IPS-NIHi7 (cell line): ENCODE data around the gene CABLES1.
"Not testable (repeated sequence)": the region's sequence is repeated elsewhere in the genome, so short reads cannot be mapped to it uniquely, and the experiment has no call there.

Experiments
- DNase-seq: peaks from one replicate; pipeline ENCODE4 v3.0.0; 2012; ENCODE audit warnings: mixed read lengths; ENCODE audit errors: extremely low spot score

The CABLES1 gene, protein sequence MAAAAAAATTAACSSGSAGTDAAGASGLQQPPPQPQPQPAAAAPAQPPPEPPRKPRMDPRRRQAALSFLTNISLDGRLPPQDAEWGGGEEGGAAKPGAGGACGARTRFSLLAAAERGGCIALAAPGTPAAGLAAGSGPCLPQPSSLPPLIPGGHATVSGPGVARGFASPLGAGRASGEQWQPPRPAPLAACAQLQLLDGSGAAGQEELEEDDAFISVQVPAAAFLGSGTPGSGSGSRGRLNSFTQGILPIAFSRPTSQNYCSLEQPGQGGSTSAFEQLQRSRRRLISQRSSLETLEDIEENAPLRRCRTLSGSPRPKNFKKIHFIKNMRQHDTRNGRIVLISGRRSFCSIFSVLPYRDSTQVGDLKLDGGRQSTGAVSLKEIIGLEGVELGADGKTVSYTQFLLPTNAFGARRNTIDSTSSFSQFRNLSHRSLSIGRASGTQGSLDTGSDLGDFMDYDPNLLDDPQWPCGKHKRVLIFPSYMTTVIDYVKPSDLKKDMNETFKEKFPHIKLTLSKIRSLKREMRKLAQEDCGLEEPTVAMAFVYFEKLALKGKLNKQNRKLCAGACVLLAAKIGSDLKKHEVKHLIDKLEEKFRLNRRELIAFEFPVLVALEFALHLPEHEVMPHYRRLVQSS

GRCh38 chr18:23134780-23135549 is at the start of gene CABLES1:
Gene CABLES1, plus strand, starts transcription at chr18:23135485. Its CDS starts 278 bp downstream, at chr18:23135763.
- DNase-seq, result peak; percentile 48

- no peak for DNase-seq
Observed at GRCh38 chr18:23087352-23087751, 47.9 kb upstream of the CABLES1 start.

GRCh38 chr18:23088310-23088709 is 47.0 kb upstream of the CABLES1 start:
- DNase-seq, result no peak

GRCh38 chr18:23091017-23091993 is 44.0 kb upstream of the CABLES1 start:
- DNase-seq, result not testable (repeated sequence)

DNA sequence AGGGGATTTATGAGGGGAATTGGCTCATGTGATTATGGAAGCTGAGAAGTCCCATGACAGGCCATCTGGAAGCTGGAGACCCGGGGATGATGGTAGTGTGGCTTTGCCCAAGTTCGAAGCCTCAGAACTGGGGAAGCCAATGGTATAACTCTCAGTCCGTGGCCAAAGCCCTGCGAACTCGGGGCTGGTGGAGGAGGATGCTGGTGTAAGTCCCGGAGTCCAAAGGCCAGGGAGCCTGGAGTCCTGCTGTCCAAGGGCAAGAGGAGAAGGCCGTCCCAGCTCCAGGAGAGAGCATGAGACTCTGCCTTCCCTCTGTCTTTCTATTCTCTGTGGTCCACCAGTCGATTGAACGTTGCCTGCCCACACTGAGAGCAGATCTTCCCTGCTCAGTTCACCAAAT is 43.2 kb upstream of the CABLES1 start:
- DNase-seq, result no peak

DNA sequence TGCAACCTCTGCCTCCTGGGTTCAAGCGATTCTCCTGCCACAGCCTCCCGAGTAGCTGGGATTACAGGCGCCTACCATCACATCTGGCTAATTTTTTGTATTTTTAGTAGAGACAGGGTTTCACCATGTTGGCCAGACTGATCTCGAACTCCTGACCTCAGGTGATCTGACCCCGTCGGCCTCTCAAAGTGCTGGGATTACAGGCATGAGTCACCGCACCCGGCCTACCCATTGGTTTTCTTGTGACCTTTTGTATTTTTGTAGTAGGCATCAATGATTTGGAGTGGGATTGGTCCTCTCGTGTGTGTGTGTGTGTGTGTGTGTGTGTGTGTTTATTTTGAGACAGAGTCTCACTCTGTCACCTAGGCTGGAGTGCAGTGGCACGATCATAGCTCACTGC is 42.2 kb upstream of the CABLES1 start:
- DNase-seq, result not testable (repeated sequence)

- no peak for DNase-seq
Observed at GRCh38 chr18:23093772-23094171, 41.5 kb upstream of the CABLES1 start.

DNA sequence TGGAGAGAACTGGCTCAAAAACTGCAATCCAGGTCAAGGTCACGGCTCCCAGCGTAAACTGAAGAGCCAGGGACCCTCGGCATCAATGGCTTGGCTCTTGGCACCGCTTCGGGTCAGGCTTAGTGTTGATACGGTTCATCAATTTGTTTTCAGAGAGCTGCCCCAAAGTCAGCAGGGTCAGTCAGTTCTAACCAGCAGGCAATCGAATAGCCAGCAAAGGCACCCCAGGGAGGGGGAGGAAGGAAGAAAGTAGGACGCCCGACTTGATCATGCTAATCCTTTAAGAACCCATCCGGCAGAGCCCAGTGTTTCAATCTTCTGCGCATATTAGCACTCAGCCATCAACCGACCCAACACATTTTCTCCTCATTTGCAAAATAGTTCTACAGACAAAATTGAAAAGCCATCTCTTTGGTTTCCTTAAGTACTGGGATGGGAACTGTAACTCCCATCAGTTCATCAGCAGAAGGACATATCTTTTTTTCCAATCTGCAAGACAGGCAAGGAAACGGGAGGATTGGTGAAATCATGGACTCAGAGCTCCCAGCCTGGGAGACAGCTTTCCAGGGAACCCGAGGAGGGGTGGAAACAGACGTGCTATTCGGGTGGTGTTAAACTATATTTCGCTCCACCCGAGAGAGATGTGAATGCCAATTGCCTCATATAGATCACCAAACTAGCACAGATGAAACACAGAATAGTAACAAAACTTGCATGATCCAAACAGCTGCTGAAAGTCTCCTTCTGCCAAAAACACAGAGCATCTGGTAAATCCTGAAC is 40.7 kb upstream of the CABLES1 start:
- peak; percentile 50 for DNase-seq

DNA sequence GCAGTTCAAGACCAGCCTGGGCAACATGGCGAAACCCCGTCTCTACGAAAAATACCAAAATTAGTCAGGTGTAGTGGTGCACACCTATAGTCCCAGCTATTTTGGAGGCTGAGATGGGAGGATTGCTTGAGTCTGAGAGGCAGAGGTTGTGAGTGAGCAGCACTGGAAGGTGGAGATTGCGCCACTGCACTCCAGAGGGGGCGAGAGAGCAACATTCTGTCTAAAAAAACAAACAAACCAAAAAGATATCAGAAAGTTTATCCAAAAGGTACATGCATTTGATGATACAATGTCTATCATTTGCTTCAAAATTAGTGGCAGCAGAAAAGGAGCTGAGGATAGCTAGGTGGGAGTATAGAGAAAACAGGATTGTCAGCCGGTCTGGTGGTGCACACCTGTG is 39.8 kb upstream of the CABLES1 start:
- DNase-seq, result no peak

GRCh38 chr18:23097016-23097415 is 38.3 kb upstream of the CABLES1 start:
- DNase-seq, result not testable (repeated sequence)

DNA sequence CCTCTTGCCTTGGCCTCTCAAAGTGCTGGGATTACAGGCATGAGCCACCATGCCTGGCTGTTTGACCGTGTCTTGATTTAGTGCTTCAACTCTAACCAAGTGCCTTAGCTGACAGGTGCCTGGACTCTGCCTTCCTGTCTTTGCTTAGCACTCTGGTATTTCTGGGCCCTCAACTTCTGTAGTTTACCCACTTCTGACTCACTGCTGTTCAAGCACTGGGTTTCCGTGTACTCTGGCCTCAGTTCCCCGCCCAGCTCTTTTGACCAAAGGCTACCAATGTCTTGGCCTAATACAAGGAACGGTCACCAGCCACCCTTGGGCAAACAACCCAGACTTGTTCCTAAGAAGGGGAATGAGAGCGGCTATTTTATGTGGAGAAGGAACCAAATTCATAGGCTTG is 35.7 kb upstream of the CABLES1 start:
- no peak for DNase-seq

- DNase-seq, result no peak
Observed at GRCh38 chr18:23101861-23102432, 33.3 kb upstream of the CABLES1 start.

DNA sequence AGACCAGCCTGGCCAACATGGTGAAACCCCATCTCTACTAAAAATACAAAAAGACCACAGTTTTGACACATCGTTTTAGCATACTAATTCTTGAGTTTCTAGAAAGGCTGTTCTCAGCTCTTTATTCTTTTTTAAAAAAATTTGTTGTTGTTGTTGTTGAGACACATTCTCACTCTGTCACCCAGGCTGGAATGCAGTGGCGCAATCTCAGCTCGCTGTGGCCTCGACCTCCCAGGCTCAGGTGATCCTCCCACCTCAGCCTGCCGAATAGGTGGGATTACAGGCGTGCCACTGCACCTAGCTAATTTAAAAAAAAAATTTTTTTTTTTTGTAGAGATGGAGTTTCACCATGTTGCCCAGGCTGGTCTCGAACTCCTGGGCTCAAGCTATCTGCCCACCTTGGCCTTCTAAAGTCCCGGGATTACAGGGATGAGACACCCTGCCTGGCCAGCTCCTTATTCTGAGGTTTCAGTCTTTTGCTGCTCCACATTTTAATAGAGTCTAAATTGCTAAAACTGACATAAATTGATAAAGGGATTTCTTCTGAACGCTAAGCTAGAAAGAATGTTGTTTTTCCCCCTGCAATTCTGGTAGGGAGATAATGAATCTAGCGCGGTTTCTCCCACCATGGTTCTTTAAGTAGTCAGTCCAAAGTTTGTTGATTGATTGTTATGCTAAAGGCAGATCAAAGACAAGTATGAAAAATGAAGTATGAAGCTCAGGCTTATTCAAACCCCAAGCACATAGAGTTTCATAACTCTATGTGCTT is 32.6 kb upstream of the CABLES1 start:
- DNase-seq, result no peak

- DNase-seq, result no peak
Observed at GRCh38 chr18:23103449-23103848, 31.8 kb upstream of the CABLES1 start.

GRCh38 chr18:23105030-23105429 is 30.3 kb upstream of the CABLES1 start:
- no peak for DNase-seq

DNA sequence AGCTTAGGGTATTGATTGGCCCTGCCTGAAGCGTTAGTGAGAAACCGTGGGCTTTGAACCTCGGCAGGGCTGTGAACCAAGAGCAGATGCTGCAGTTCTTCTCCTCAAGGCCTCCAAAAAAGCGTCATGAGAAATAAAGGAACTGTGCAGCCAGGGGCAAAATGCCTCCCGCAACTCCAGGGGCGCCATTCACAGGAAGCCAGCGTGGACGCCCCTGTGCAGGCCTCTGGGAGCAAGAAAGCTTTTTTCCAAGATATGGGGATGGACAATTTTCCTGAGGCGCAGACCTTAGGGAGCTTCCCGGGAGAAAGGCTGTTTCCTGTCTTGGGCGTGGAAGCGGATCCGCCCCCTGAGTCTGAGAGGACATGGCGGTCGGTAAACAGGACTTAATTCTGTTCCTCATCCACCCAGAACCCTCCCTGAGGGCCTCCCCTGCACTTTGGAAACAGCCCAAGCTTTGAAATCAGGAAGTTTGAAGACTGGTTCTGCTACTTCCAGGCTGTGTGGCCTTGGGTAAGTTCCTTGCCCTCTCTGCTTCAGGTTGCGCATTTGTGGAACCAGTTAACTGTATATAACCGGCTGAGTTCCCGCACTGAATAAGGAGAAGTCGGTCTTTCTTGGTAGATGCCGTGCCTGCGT is 29.6 kb upstream of the CABLES1 start:
- DNase-seq, result no peak

DNA sequence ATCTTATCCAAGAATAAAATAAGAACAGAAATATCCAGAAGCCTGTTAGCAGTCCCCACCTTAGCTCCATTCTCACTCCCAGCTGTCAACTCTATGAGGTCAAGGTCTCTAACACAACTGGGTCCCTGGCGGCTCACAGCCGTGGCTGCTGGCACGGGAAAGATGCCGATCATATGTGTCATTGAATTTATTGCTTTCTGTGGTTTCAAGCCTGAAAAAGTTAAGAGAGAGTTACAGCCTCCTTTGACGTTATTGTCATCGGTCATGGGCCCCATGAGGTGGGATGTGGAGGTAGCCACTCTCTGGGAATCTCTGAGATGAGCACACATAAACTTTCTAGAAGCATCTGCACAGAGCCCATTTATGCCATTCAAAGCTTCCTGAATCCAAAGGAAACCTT is 28.7 kb upstream of the CABLES1 start:
- DNase-seq, result no peak

GRCh38 chr18:23107718-23108117 is 27.6 kb upstream of the CABLES1 start:
- no peak for DNase-seq

GRCh38 chr18:23108496-23108895 is 26.8 kb upstream of the CABLES1 start:
- no peak for DNase-seq
